ENCODE measurements around the gene SVOP.

SVOP gene

GRCh38 chr12:109009766-109010165 lies 11.1 kb downstream of the SVOP start:
- Histone ChIP-seq H3K4me1 (ENCODE audit: control insufficient read depth, low read length) (no peaks in the 10 kb centered on the region), H3K4me3 (ENCODE audit: low read length) (no peak overlapping the region), H3K9me3 (ENCODE audit: control insufficient read depth, insufficient read depth, low read length) (no peaks in the 10 kb centered on the region), H3K9me2 (replicated peaks; ENCODE audit: control insufficient read depth, low read length) (no peaks in the 10 kb centered on the region), H3K27me3 (ENCODE audit: control insufficient read depth, low read length) (peaks cover 5% of the 10 kb centered on the region; the same call in 1 of the 2 replicates), H3F3A (ENCODE audit: control insufficient read depth, insufficient read depth) (no peaks in the 10 kb centered on the region), H3K36me3 (ENCODE audit: control insufficient read depth, low read length) (no peaks in the 10 kb centered on the region), H3K27ac (ENCODE audit: low read depth, low read length) (no peak overlapping the region), H4K20me1 (ENCODE audit: control insufficient read depth, insufficient read depth, low read depth, low read length) (no peaks in the 10 kb centered on the region), H3K4me2 (ENCODE audit: low read length) (no peak overlapping the region), H3K79me2 (ENCODE audit: control insufficient read depth, low read length) (no peaks in the 10 kb centered on the region)
- no peak for TF ChIP-seq EZH2phosphoT487 (IDR thresholded peaks at IDR 0.05; ENCODE audit: borderline replicate concordance, low read length)
- no peak for TF ChIP-seq CTCF (IDR thresholded peaks at IDR 0.05; ENCODE audit: low read depth, low read length, poor library complexity, severe bottlenecking)

GRCh38 chr12:109004017-109004416 lies 16.9 kb downstream of the SVOP start:
- no peak overlapping the region for H3K4me2 ChIP-seq (ENCODE audit: low read length)
- H3K4me1 ChIP-seq (ENCODE audit: control insufficient read depth, low read length): no peaks in the 10 kb centered on the region
- H4K20me1 ChIP-seq (ENCODE audit: control insufficient read depth, insufficient read depth, low read depth, low read length): no peaks in the 10 kb centered on the region
- no peaks in the 10 kb centered on the region for H3K36me3 ChIP-seq (ENCODE audit: control insufficient read depth, low read length)
- H3K4me3 ChIP-seq (ENCODE audit: low read length): no peak overlapping the region
- no peak for TF ChIP-seq EZH2phosphoT487 (IDR thresholded peaks at IDR 0.05; ENCODE audit: borderline replicate concordance, low read length)
- TF ChIP-seq CTCF (IDR thresholded peaks at IDR 0.05; ENCODE audit: low read depth, low read length, poor library complexity, severe bottlenecking): no peak
- no peaks in the 10 kb centered on the region for H3K79me2 ChIP-seq (ENCODE audit: control insufficient read depth, low read length)
- H3K9me3 ChIP-seq (ENCODE audit: control insufficient read depth, insufficient read depth, low read length): no peaks in the 10 kb centered on the region
- peaks cover 13% of the 10 kb centered on the region; the same call in 1 of the 2 replicates for H3K27me3 ChIP-seq (ENCODE audit: control insufficient read depth, low read length)
- no peaks in the 10 kb centered on the region for H3F3A ChIP-seq (ENCODE audit: control insufficient read depth, insufficient read depth)
- no peak overlapping the region for H3K27ac ChIP-seq (ENCODE audit: low read depth, low read length)
- no peaks in the 10 kb centered on the region for H3K9me2 ChIP-seq (replicated peaks; ENCODE audit: control insufficient read depth, low read length)

- no peaks in the 10 kb centered on the region for H3K79me2 ChIP-seq (ENCODE audit: control insufficient read depth, low read length)
- H3K4me3 ChIP-seq (ENCODE audit: low read length): no peak overlapping the region
- H3K4me2 ChIP-seq (ENCODE audit: low read length): no peak overlapping the region
- H3K9me3 ChIP-seq (ENCODE audit: control insufficient read depth, insufficient read depth, low read length): no peaks in the 10 kb centered on the region
- H3K9me2 ChIP-seq (replicated peaks; ENCODE audit: control insufficient read depth, low read length): no peaks in the 10 kb centered on the region
- H3K27me3 ChIP-seq (ENCODE audit: control insufficient read depth, low read length): no peaks in the 10 kb centered on the region
- H3K27ac ChIP-seq (ENCODE audit: low read depth, low read length): no peak overlapping the region
- H3K36me3 ChIP-seq (ENCODE audit: control insufficient read depth, low read length): no peaks in the 10 kb centered on the region
- TF ChIP-seq EZH2phosphoT487 (IDR thresholded peaks at IDR 0.05; ENCODE audit: borderline replicate concordance, low read length) (no peak), CTCF (IDR thresholded peaks at IDR 0.05; ENCODE audit: low read depth, low read length, poor library complexity, severe bottlenecking) (no peak)
- H3K4me1 ChIP-seq (ENCODE audit: control insufficient read depth, low read length): no peaks in the 10 kb centered on the region
- H3F3A ChIP-seq (ENCODE audit: control insufficient read depth, insufficient read depth): no peaks in the 10 kb centered on the region
- H4K20me1 ChIP-seq (ENCODE audit: control insufficient read depth, insufficient read depth, low read depth, low read length): no peaks in the 10 kb centered on the region
These were observed 24.5 kb downstream of the SVOP start for GRCh38 chr12:108996320-108996719.

Measured in DOHH2 (cell line).